C4-2B (cell line): Measurements from ENCODE around the gene SCFD1.

Experiments used
- H3K27ac ChIP-seq: fragments of 450-650 bp; 2 replicates; pipeline ENCODE4 v1.5.1; 2017
- ZFX ChIP-seq: fragments of 450-650 bp; IDR thresholded peaks from 2 replicates; pipeline ENCODE4 v1.6.1; 2017
- TF ChIP-seq, protein P1 (sequence below): fragments of 450-650 bp; conservative IDR thresholded peaks from 2 replicates; pipeline ENCODE4 v1.5.1; 2017; ENCODE audit warnings: mild to moderate bottlenecking

The SCFD1 gene

DNA sequence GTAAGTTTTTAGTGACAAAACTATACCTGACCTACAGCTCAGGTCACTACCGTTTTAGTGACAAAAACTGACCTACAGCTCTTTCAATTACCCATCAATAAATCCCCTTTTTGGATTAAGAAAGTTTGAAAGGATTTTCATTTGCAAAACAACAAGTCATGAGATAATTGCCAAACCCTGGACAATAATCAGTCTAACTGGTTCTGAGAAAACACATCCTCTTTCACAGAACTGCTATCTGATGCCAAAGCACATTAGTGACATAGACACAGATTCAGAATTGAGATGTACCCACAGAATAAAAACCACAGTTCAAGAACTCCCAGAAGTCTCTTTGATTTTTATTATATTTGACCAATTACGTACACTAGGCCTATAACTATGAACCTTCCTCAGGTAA is 126.2 kb downstream of the SCFD1 start:
- no peak overlapping the region for H3K27ac ChIP-seq
- TF ChIP-seq, protein P1, sequence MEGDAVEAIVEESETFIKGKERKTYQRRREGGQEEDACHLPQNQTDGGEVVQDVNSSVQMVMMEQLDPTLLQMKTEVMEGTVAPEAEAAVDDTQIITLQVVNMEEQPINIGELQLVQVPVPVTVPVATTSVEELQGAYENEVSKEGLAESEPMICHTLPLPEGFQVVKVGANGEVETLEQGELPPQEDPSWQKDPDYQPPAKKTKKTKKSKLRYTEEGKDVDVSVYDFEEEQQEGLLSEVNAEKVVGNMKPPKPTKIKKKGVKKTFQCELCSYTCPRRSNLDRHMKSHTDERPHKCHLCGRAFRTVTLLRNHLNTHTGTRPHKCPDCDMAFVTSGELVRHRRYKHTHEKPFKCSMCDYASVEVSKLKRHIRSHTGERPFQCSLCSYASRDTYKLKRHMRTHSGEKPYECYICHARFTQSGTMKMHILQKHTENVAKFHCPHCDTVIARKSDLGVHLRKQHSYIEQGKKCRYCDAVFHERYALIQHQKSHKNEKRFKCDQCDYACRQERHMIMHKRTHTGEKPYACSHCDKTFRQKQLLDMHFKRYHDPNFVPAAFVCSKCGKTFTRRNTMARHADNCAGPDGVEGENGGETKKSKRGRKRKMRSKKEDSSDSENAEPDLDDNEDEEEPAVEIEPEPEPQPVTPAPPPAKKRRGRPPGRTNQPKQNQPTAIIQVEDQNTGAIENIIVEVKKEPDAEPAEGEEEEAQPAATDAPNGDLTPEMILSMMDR, result no peak
- TF ChIP-seq ZFX, result no peak

DNA sequence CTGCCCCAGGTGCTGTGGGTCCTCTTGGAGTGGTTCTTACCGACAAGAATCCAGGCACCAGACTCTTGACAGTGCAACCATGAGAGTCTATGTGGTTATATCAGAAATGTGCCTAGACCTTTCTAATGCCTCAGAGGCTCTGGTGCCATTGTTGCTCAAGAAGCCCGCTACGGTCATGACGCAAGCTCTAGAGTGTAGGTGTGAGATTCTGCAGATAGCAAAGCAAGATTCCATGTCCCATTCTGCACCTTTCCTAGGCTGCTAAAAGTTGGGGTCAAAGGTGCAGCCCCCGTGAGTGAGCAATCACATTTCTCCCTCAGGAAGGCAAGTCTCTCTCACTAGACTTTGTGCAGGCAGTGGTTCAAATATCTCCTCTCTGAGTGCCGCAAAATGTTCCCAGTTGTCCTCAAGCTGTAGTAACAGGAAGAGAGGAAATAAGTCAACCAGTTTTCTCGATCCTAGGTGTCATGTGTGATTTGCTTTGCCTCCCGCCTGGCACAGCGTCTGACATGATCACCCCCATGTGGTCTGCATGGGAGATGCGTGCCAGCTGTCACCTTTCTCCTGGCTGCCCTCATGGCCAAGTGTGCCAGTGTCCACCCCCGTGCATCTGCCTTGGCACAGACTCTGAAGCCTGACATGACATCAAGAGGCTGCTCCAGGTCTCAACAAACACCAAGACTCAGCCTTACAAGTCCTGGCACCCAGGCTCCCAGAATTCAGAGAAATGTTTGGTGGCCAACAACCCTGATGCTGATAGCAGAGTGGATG is 129.7 kb downstream of the SCFD1 start:
- no peak for TF ChIP-seq ZFX
- TF ChIP-seq, protein P1, result no peak; the same call in 1 of the 2 replicates
- H3K27ac ChIP-seq, result no peak overlapping the region

DNA sequence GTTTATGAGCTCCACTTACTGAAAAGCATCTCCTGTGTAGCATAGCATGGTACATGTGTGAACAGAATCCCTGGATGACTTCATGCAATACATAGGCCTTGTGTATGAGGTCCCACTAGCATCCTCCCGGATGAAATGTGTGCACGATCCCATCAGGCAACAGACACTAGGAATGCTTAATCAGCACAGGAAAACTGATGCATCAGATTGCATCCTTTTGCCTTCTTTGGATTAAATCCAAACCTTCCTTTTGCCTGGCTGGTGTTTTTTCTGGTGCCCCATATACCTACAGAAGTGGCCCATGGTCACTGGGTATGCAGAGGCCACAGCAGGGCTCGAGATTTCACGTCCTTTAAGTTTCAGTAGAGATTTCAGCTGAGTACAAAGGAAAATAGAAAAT is 131.3 kb downstream of the SCFD1 start:
- TF ChIP-seq, protein P1, result no peak
- TF ChIP-seq ZFX, result no peak

DNA sequence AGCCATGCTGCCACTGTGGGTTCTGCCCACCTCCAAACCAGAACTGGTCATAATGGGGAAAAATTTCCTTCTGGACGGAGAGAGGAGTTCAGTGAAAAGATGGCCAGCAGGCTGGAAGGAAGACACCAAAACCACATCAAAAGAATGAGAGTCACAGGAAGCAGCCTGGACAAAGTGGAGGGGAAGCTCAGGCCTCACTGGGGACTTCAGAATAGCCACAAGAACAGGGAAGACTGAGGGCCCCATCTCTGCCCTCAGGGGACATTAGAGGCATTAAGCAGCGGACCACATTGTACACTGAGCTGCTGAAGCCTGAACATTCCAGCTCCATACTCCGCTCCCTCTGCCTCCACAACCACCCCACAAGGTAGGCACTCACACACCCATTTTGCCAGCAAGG is 132.7 kb downstream of the SCFD1 start:
- no peak overlapping the region for H3K27ac ChIP-seq
- TF ChIP-seq, protein P1, result no peak
- TF ChIP-seq ZFX, result no peak

More for the DNA sequence above, 131.3 kb downstream of the SCFD1 start:
- H3K27ac ChIP-seq, result no peak overlapping the region

DNA sequence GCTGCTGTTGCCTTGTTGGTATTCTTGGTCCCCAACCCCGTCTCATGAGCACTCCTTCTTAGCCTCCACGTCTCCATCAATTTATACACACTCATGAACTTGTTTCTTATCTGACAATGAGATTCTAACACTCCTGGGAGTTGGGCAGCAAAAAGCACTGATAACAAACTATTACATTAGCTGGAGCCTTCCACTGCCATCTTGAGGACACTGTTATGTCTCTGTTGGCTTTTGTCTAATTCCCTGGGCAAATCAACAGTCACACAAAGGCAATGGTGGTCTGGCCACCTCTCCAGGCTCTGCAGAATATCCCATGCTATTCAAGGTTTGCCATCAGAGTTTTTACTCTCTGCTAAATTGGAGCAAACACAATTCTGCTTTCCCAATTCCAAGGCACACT is 134.5 kb downstream of the SCFD1 start:
- H3K27ac ChIP-seq, result no peak overlapping the region
- TF ChIP-seq ZFX, result no peak
- TF ChIP-seq, protein P1, result 0 out of 2 replicates have a peak, but pooled peaks have one; percentile 12

DNA sequence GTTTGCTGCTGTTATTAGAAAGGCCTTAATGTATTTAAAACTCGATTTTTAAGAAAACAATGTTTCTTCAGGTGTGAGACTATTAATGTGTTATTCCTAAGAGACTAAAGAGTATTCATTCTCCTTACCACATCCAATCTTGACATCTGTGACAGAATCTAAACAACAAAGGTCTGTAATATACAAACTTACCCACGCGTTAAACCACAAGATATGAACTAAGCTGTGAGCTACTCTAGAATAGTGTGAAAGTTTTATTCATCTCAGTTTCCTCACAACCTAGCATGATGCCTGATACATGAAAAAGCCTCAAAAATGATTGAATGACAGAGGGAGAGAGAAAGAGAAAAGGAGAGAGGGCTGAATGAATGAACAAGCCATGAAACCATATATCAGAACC is 135.0 kb downstream of the SCFD1 start:
- TF ChIP-seq, protein P1, result no peak; the same call in 1 of the 2 replicates
- TF ChIP-seq ZFX, result no peak
- no peak overlapping the region for H3K27ac ChIP-seq

DNA sequence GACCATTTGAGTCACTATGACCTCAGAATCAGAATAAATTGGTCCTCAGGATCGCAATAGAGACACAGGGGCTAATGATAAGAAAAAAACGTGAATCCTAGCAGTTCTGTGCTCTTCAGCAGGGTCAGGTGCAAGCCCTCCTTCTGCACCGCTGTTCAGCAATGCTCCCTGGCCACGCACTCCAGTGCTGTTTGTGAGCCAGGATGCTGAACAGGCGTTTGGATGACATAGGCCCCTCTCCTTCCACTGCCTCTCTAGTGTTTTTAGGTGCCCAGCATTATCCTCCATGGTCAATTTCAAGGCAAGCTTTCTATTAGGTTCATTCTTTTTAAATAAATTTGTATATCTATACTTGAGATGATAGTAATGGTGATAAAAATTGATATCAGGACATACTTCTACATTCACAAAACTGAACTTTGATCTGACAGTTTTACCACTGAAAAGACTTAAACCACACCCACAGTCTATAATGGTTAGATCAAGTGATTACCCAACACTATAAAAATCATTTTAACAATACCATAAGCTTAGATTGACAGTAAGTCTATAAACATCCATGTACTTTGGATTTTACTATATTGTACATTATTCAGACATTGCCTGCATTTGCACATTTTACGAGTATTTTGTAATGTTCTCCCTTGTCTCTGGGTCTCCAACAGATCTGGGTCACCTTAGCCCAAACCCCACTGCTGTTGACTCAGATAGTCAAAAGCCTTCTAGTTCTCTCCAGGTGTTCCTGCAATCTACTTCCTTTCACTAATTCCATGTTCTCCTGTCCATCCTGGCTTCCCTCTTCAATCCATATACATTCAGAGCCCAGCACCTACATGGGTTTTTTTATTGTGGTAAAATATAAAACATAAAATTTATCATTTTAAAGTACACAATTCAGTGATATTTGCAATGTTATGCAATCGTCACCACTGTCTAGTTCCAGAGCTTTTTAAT is 137.3 kb downstream of the SCFD1 start:
- H3K27ac ChIP-seq, result no peak overlapping the region
- TF ChIP-seq ZFX, result no peak
- TF ChIP-seq, protein P1, result no peak
